Measurements from ENCODE around the gene CPNE5.

Gene CPNE5

GRCh38 chr6:36803482-36803881, 35.8 kb downstream of the CPNE5 start:
- Histone ChIP-seq H2AFZ (ENCODE audit: low read length, unreplicated experiment) (no peak overlapping the region), H3K36me3 (ENCODE audit: insufficient read depth, low read length) (no peaks in the 10 kb centered on the region), H3K27ac (ENCODE audit: low read depth, low read length) (no peak overlapping the region), H3K4me1 (ENCODE audit: control insufficient read depth, insufficient read depth, low read length, unreplicated experiment) (no peaks in the 10 kb centered on the region), H3K79me2 (ENCODE audit: control insufficient read depth, insufficient read depth, low read length, unreplicated experiment) (no peaks in the 10 kb centered on the region), H3K27me3 (ENCODE audit: insufficient read depth, low read length) (peaks cover 12% of the 10 kb centered on the region; the same call in 1 of the 2 replicates), H3K4me3 (ENCODE audit: low read depth, low read length) (no peak overlapping the region)

- no peak overlapping the region for H2AFZ ChIP-seq (ENCODE audit: low read length, unreplicated experiment)
- no peaks in the 10 kb centered on the region for H3K79me2 ChIP-seq (ENCODE audit: control insufficient read depth, insufficient read depth, low read length, unreplicated experiment)
- no peak overlapping the region for H3K27ac ChIP-seq (ENCODE audit: low read depth, low read length)
- 0 out of 2 replicates have a peak, but pooled peaks cover 9% of the 10 kb centered on the region for H3K27me3 ChIP-seq (ENCODE audit: insufficient read depth, low read length)
- no peaks in the 10 kb centered on the region for H3K4me1 ChIP-seq (ENCODE audit: control insufficient read depth, insufficient read depth, low read length, unreplicated experiment)
- H3K4me3 ChIP-seq (ENCODE audit: low read depth, low read length): no peak overlapping the region
- no peaks in the 10 kb centered on the region for H3K36me3 ChIP-seq (ENCODE audit: insufficient read depth, low read length)
These were observed 38.8 kb downstream of the CPNE5 start for GRCh38 chr6:36800223-36801076.

GRCh38 chr6:36798852-36799251, 40.4 kb downstream of the CPNE5 start:
- Histone ChIP-seq H3K27ac (ENCODE audit: low read depth, low read length) (no peak overlapping the region), H3K4me3 (ENCODE audit: low read depth, low read length) (no peak overlapping the region), H3K79me2 (ENCODE audit: control insufficient read depth, insufficient read depth, low read length, unreplicated experiment) (no peaks in the 10 kb centered on the region), H3K4me1 (ENCODE audit: control insufficient read depth, insufficient read depth, low read length, unreplicated experiment) (no peaks in the 10 kb centered on the region), H3K36me3 (ENCODE audit: insufficient read depth, low read length) (no peaks in the 10 kb centered on the region), H3K27me3 (ENCODE audit: insufficient read depth, low read length) (no peaks in the 10 kb centered on the region), H2AFZ (ENCODE audit: low read length, unreplicated experiment) (no peak overlapping the region)

- no peak overlapping the region for H3K4me3 ChIP-seq (ENCODE audit: low read depth, low read length)
- H3K36me3 ChIP-seq (ENCODE audit: insufficient read depth, low read length): no peaks in the 10 kb centered on the region
These were observed 41.6 kb downstream of the CPNE5 start for GRCh38 chr6:36797653-36798052.

GRCh38 chr6:36797055-36797454, 42.2 kb downstream of the CPNE5 start:
- Histone ChIP-seq H3K4me1 (ENCODE audit: control insufficient read depth, insufficient read depth, low read length, unreplicated experiment) (no peaks in the 10 kb centered on the region), H3K36me3 (ENCODE audit: insufficient read depth, low read length) (no peaks in the 10 kb centered on the region), H3K79me2 (ENCODE audit: control insufficient read depth, insufficient read depth, low read length, unreplicated experiment) (no peaks in the 10 kb centered on the region), H3K27me3 (ENCODE audit: insufficient read depth, low read length) (no peaks in the 10 kb centered on the region), H3K27ac (ENCODE audit: low read depth, low read length) (no peak overlapping the region), H2AFZ (ENCODE audit: low read length, unreplicated experiment) (no peak overlapping the region), H3K4me3 (ENCODE audit: low read depth, low read length) (no peak overlapping the region)

More at GRCh38 chr6:36797653-36798052, 41.6 kb downstream of the CPNE5 start:
- Histone ChIP-seq H2AFZ (ENCODE audit: low read length, unreplicated experiment) (no peak overlapping the region), H3K27ac (ENCODE audit: low read depth, low read length) (no peak overlapping the region), H3K27me3 (ENCODE audit: insufficient read depth, low read length) (no peaks in the 10 kb centered on the region), H3K79me2 (ENCODE audit: control insufficient read depth, insufficient read depth, low read length, unreplicated experiment) (no peaks in the 10 kb centered on the region), H3K4me1 (ENCODE audit: control insufficient read depth, insufficient read depth, low read length, unreplicated experiment) (no peaks in the 10 kb centered on the region)

- no peaks in the 10 kb centered on the region for H3K27me3 ChIP-seq (ENCODE audit: insufficient read depth, low read length)
These were observed 44.6 kb downstream of the CPNE5 start for GRCh38 chr6:36794713-36795065.

GRCh38 chr6:36793913-36794712, 45.1 kb downstream of the CPNE5 start:
- Histone ChIP-seq H3K27me3 (ENCODE audit: insufficient read depth, low read length) (peaks cover under 1% of the 10 kb centered on the region; the same call in 1 of the 2 replicates), H3K27ac (ENCODE audit: low read depth, low read length) (no peak overlapping the region), H3K4me3 (ENCODE audit: low read depth, low read length) (no peak overlapping the region), H3K36me3 (ENCODE audit: insufficient read depth, low read length) (no peaks in the 10 kb centered on the region), H3K79me2 (ENCODE audit: control insufficient read depth, insufficient read depth, low read length, unreplicated experiment) (no peaks in the 10 kb centered on the region), H3K4me1 (ENCODE audit: control insufficient read depth, insufficient read depth, low read length, unreplicated experiment) (no peaks in the 10 kb centered on the region), H2AFZ (ENCODE audit: low read length, unreplicated experiment) (no peak overlapping the region)

More at GRCh38 chr6:36794713-36795065, 44.6 kb downstream of the CPNE5 start:
- Histone ChIP-seq H3K27ac (ENCODE audit: low read depth, low read length) (no peak overlapping the region), H2AFZ (ENCODE audit: low read length, unreplicated experiment) (no peak overlapping the region), H3K4me3 (ENCODE audit: low read depth, low read length) (no peak overlapping the region), H3K36me3 (ENCODE audit: insufficient read depth, low read length) (no peaks in the 10 kb centered on the region), H3K4me1 (ENCODE audit: control insufficient read depth, insufficient read depth, low read length, unreplicated experiment) (no peaks in the 10 kb centered on the region), H3K79me2 (ENCODE audit: control insufficient read depth, insufficient read depth, low read length, unreplicated experiment) (no peaks in the 10 kb centered on the region)

GRCh38 chr6:36793296-36793912, 45.8 kb downstream of the CPNE5 start:
- H3K79me2 ChIP-seq (ENCODE audit: control insufficient read depth, insufficient read depth, low read length, unreplicated experiment): no peaks in the 10 kb centered on the region
- H3K4me1 ChIP-seq (ENCODE audit: control insufficient read depth, insufficient read depth, low read length, unreplicated experiment): peaks cover 4% of the 10 kb centered on the region
- H3K36me3 ChIP-seq (ENCODE audit: insufficient read depth, low read length): no peaks in the 10 kb centered on the region
- peaks cover 7% of the 10 kb centered on the region; the same call in 1 of the 2 replicates for H3K27me3 ChIP-seq (ENCODE audit: insufficient read depth, low read length)
- H3K4me3 ChIP-seq (ENCODE audit: low read depth, low read length): no peak overlapping the region
- H2AFZ ChIP-seq (ENCODE audit: low read length, unreplicated experiment): no peak overlapping the region
- H3K27ac ChIP-seq (ENCODE audit: low read depth, low read length): no peak overlapping the region

- H3K27me3 ChIP-seq (ENCODE audit: insufficient read depth, low read length): peaks cover 10% of the 10 kb centered on the region; the same call in 1 of the 2 replicates
- no peak overlapping the region for H3K4me3 ChIP-seq (ENCODE audit: low read depth, low read length)
- H3K27ac ChIP-seq (ENCODE audit: low read depth, low read length): no peak overlapping the region
- peaks cover 4% of the 10 kb centered on the region for H3K4me1 ChIP-seq (ENCODE audit: control insufficient read depth, insufficient read depth, low read length, unreplicated experiment)
- no peaks in the 10 kb centered on the region for H3K79me2 ChIP-seq (ENCODE audit: control insufficient read depth, insufficient read depth, low read length, unreplicated experiment)
- no peaks in the 10 kb centered on the region for H3K36me3 ChIP-seq (ENCODE audit: insufficient read depth, low read length)
- H2AFZ ChIP-seq (ENCODE audit: low read length, unreplicated experiment): no peak overlapping the region
These were observed 47.6 kb downstream of the CPNE5 start for GRCh38 chr6:36791521-36792135.

GRCh38 chr6:36791085-36791484, 48.2 kb downstream of the CPNE5 start:
- Histone ChIP-seq H3K36me3 (ENCODE audit: insufficient read depth, low read length) (no peaks in the 10 kb centered on the region), H3K27ac (ENCODE audit: low read depth, low read length) (no peak overlapping the region), H3K4me3 (ENCODE audit: low read depth, low read length) (no peak overlapping the region), H3K79me2 (ENCODE audit: control insufficient read depth, insufficient read depth, low read length, unreplicated experiment) (no peaks in the 10 kb centered on the region), H2AFZ (ENCODE audit: low read length, unreplicated experiment) (no peak overlapping the region), H3K4me1 (ENCODE audit: control insufficient read depth, insufficient read depth, low read length, unreplicated experiment) (peaks cover 4% of the 10 kb centered on the region), H3K27me3 (ENCODE audit: insufficient read depth, low read length) (peaks cover 10% of the 10 kb centered on the region; the same call in 1 of the 2 replicates)

Data from ACC112 (cell line).